Glutamatergic neuron (in vitro differentiated cells): ENCODE results near the gene EFNA5. TPM values are rescaled to one million over a fixed set of nuclear protein-coding genes. Genes with fewer than 3 reads are reported as not detected.
A peak's percentile ranks its signal among the peaks of the same experiment; 100 is the strongest.
"Not testable (repeated sequence)": the region's sequence is repeated elsewhere in the genome, so short reads cannot be mapped to it uniquely, and the experiment has no call there.

ENCODE experiments used
- DNase-seq: peaks from one replicate; pipeline ENCODE4 v3.0.0; 2022
- H3K27ac Mint-ChIP-seq: one replicate; pipeline ENCODE4 v1.8.0; 2020; ENCODE audit warnings: mild to moderate bottlenecking, mixed read lengths, inconsistent platforms; ENCODE audit not compliant: unreplicated experiment
- H3K27me3 Mint-ChIP-seq: one replicate; pipeline ENCODE4 v1.8.0; 2020; ENCODE audit warnings: mild to moderate bottlenecking, moderate library complexity, mixed read lengths, inconsistent platforms; ENCODE audit not compliant: unreplicated experiment
- H3K36me3 Mint-ChIP-seq: one replicate; pipeline ENCODE4 v1.8.0; 2020; ENCODE audit warnings: mild to moderate bottlenecking, mixed read lengths, inconsistent platforms; ENCODE audit not compliant: unreplicated experiment
- H3K4me1 Mint-ChIP-seq: one replicate; pipeline ENCODE4 v1.8.0; 2020; ENCODE audit warnings: mild to moderate bottlenecking, low read depth, mixed read lengths, inconsistent platforms; ENCODE audit not compliant: unreplicated experiment
- H3K4me3 Mint-ChIP-seq: one replicate; pipeline ENCODE4 v1.8.0; 2020; ENCODE audit warnings: mild to moderate bottlenecking, mixed read lengths, inconsistent platforms; ENCODE audit not compliant: unreplicated experiment
- H3K9me3 Mint-ChIP-seq: one replicate; pipeline ENCODE4 v1.8.0; 2020; ENCODE audit warnings: mild to moderate bottlenecking, moderate library complexity, mixed read lengths, inconsistent platforms; ENCODE audit not compliant: unreplicated experiment
- total RNA-seq: library from RNA; stranded (reverse); fragmentation: NEBNext Ultra II Directional; extraction: Animal tissue kit (Norgen Biotek cat#: 25700); gene quantifications from one replicate; pipeline ENCODE4 v1.2.1, GENCODE V29; 2021; ENCODE audit not compliant: unreplicated experiment
- TF ChIP-seq, protein P1 (sequence below): fragments of 200-600 bp; sonication (generic); IDR thresholded peaks from one replicate; pipeline ENCODE4 v1.5.0; 2021; ENCODE audit not compliant: partially characterized antibody, unreplicated experiment

The EFNA5 gene
- total RNA-seq, 1 donor from 2014 or later: 158 TPM

DNA sequence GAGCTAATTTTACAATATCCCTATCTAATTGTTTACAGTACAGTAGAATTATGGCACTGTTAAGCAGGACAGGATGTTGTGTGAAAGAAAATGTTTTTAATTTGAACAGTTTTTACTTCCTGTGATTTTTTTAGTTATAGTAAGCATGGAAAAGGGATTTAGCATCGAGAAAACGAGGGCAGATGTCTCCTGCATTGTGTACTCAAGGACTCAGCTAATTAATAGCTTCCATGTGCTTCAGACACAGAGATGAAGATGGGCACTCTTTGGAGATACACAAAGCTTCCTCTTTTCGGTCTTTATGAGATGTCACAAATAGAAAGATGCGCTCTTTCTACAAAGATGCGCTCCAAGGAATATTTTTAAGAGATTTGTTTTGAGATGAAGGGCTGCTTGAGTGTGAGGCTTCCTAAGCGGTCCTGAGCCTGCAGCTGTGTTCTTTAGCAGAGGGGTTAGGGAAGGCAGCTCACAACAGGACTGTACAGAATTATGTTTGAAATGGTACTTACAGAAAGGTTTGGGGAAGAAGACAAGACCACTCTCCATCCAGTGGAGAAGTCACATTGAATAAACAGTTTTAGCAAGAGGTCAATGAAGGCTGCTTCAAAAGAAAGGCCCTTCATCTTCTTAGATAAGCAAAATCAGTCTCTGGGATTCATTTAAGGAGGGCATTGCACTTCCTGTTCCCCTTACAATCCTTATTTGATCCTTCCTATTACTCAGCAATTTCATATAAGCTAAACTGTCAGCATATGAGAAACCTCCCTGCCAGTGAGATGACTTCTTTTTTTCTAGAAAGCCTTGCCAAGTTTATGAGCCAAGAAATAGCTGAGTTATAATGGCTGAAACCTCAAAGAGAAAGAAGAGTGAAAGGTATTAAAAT, 311.5 kb downstream of the EFNA5 start:
- Mint-ChIP-seq H3K9me3 (peaks cover 9% of the 10 kb centered on the region), H3K27ac (peak overlapping the region; percentile 62), H3K4me1 (peaks cover 14% of the 10 kb centered on the region)

DNA sequence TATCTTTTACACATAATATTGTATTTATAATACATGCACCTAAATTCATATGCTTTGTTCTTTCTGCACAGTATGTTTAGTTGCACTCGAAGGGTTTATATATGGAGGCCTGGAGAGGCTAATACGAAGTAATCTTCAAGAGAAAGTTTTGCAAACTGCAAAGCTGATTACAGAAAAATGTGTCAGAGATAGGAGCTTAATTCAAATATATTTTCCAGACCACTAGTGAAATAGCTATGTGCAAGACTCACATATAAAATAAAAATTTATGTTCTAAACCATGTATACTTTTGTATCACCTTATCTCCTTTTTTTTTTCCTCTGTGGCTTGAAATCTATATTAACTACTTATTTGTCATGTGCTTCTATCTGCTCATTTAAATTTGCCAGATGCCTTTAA, 313.8 kb downstream of the EFNA5 start:
- DNase-seq: no peak
- H3K27ac Mint-ChIP-seq: no peak overlapping the region

More for the DNA sequence above, 311.5 kb downstream of the EFNA5 start:
- H3K4me3 Mint-ChIP-seq: peak overlapping the region; percentile 44
- peaks cover 3% of the 10 kb centered on the region for H3K27me3 Mint-ChIP-seq
- TF ChIP-seq, protein P1, sequence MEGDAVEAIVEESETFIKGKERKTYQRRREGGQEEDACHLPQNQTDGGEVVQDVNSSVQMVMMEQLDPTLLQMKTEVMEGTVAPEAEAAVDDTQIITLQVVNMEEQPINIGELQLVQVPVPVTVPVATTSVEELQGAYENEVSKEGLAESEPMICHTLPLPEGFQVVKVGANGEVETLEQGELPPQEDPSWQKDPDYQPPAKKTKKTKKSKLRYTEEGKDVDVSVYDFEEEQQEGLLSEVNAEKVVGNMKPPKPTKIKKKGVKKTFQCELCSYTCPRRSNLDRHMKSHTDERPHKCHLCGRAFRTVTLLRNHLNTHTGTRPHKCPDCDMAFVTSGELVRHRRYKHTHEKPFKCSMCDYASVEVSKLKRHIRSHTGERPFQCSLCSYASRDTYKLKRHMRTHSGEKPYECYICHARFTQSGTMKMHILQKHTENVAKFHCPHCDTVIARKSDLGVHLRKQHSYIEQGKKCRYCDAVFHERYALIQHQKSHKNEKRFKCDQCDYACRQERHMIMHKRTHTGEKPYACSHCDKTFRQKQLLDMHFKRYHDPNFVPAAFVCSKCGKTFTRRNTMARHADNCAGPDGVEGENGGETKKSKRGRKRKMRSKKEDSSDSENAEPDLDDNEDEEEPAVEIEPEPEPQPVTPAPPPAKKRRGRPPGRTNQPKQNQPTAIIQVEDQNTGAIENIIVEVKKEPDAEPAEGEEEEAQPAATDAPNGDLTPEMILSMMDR: no peak
- H3K36me3 Mint-ChIP-seq: no peaks in the 10 kb centered on the region
- no peak for DNase-seq

DNA sequence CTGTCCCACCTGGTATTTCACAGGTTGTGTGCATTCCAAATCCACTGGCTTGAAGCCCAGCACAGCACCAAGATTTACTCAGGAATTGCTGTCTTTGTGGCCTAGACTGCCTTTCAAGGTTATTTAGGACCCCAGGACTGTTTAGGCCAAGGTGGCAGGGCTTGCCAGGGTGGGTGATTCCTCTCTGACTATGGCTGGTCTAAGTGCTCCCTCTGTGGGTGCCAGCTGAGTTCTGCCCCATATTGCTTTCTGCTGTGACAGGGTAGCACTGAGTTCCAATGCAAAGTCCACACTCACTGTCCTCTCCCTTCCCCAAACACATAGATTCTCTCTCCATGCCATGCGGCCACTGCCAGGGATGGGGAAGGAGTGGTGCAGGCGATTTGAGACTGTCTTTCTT, 318.2 kb downstream of the EFNA5 start:
- TF ChIP-seq, protein P1: no peak
- H3K9me3 Mint-ChIP-seq: peaks cover 1% of the 10 kb centered on the region
- no peak overlapping the region for H3K4me3 Mint-ChIP-seq
- no peak for DNase-seq
- no peak overlapping the region for H3K27ac Mint-ChIP-seq
- peaks cover 14% of the 10 kb centered on the region for H3K36me3 Mint-ChIP-seq
- peaks cover 3% of the 10 kb centered on the region for H3K4me1 Mint-ChIP-seq
- H3K27me3 Mint-ChIP-seq: no peaks in the 10 kb centered on the region

More for the DNA sequence above, 313.8 kb downstream of the EFNA5 start:
- TF ChIP-seq, protein P1: no peak
- Mint-ChIP-seq H3K4me3 (no peak overlapping the region), H3K4me1 (peaks cover 12% of the 10 kb centered on the region), H3K9me3 (peaks cover 5% of the 10 kb centered on the region), H3K27me3 (peaks cover 3% of the 10 kb centered on the region), H3K36me3 (peaks cover 2% of the 10 kb centered on the region)

DNA sequence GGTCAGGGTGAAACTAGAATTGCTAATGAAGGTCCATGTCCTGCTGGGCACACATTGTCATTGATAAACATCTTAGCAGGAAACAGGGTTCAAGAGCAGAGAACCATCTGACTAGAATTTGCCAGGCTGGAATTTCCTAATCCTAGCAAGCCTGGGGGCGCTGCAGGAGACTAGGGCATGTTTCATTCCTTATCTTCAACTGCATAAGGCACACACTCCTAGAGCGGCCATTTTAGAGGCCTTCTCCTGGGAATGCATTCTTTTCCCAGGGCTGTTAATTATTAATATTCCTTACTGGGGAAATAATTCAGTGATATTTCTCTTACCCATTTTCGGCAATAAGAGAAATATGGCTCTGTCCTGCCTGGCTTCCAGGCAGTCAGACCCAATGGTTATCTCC, 324.2 kb downstream of the EFNA5 start:
- H3K27ac Mint-ChIP-seq, H3K27me3 Mint-ChIP-seq, DNase-seq, H3K4me3 Mint-ChIP-seq, H3K4me1 Mint-ChIP-seq: not testable (repeated sequence)
- Mint-ChIP-seq H3K9me3 (peaks cover 23% of the 10 kb centered on the region), H3K36me3 (peaks cover 38% of the 10 kb centered on the region)

DNA sequence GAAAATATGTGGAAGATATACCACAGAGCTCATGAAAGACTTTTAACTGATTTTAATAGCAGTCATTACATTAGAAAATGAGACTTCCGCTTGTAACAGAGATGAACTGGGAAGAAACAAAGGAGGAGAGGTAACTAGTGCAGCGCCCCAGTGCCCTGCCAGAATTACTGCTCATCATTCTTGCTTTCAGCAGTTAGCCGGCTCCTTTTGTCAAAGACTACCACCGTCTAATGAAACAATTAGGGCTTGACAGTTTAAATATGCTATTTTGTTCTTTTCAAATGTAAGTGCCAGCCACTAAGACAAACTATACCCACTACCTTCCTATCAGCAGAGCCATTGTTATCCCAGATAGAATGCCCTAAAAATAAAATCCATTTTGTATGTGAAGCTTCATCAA, 328.4 kb downstream of the EFNA5 start:
- no peaks in the 10 kb centered on the region for H3K4me1 Mint-ChIP-seq
- no peak overlapping the region for H3K4me3 Mint-ChIP-seq
- H3K27ac Mint-ChIP-seq: no peak overlapping the region
- TF ChIP-seq, protein P1: no peak
- H3K36me3 Mint-ChIP-seq: peaks cover 28% of the 10 kb centered on the region
- peaks cover 2% of the 10 kb centered on the region for H3K27me3 Mint-ChIP-seq
- DNase-seq: no peak
- H3K9me3 Mint-ChIP-seq: peaks cover 20% of the 10 kb centered on the region
